Measurements from ENCODE around the gene SLC15A3.

Gene SLC15A3

DNA sequence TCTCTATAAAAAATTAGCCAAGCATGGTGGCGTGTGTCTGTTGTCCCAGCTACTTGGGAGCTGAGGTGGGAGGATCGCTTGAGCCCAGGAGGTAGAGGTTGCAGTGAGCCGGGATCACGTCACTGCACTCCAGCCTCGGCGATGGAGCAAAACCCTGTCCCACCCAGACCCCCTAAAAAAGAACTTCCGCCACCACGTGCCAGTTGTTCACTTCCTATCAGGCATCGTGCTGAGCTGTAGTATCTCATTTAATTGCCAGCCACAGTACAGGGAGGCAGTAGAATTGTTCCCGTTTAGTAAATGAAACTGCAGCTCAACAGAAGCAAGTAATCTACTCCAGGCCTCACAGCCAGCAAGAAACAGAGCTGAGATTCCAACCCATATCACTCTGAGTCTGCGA, 30.7 kb downstream of the SLC15A3 start:
- no peak overlapping the region for H3K4me3 ChIP-seq (ENCODE audit: low read length)
- no peak overlapping the region for H3K27ac ChIP-seq (ENCODE audit: low read depth, low read length)
- H3K27me3 ChIP-seq (ENCODE audit: control insufficient read depth, low read length) = peaks cover 7% of the 10 kb centered on the region
- H3K9me3 ChIP-seq (ENCODE audit: control insufficient read depth, insufficient read depth, low read length) = no peaks in the 10 kb centered on the region
- peaks cover 3% of the 10 kb centered on the region; the same call in 1 of the 2 replicates for H3F3A ChIP-seq (ENCODE audit: control insufficient read depth, insufficient read depth)
- peaks cover 66% of the 10 kb centered on the region for H3K36me3 ChIP-seq (ENCODE audit: control insufficient read depth, low read length)
- H3K79me2 ChIP-seq (ENCODE audit: control insufficient read depth, low read length) = peaks cover 37% of the 10 kb centered on the region
- H3K4me1 ChIP-seq (ENCODE audit: control insufficient read depth, low read length) = peaks cover 57% of the 10 kb centered on the region
- H3K9me2 ChIP-seq (replicated peaks; ENCODE audit: control insufficient read depth, low read length) = no peaks in the 10 kb centered on the region
- TF ChIP-seq, protein P1, sequence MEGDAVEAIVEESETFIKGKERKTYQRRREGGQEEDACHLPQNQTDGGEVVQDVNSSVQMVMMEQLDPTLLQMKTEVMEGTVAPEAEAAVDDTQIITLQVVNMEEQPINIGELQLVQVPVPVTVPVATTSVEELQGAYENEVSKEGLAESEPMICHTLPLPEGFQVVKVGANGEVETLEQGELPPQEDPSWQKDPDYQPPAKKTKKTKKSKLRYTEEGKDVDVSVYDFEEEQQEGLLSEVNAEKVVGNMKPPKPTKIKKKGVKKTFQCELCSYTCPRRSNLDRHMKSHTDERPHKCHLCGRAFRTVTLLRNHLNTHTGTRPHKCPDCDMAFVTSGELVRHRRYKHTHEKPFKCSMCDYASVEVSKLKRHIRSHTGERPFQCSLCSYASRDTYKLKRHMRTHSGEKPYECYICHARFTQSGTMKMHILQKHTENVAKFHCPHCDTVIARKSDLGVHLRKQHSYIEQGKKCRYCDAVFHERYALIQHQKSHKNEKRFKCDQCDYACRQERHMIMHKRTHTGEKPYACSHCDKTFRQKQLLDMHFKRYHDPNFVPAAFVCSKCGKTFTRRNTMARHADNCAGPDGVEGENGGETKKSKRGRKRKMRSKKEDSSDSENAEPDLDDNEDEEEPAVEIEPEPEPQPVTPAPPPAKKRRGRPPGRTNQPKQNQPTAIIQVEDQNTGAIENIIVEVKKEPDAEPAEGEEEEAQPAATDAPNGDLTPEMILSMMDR (IDR thresholded peaks at IDR 0.05; ENCODE audit: low read depth, low read length, poor library complexity, severe bottlenecking) = no peak
- H4K20me1 ChIP-seq (ENCODE audit: control insufficient read depth, insufficient read depth, low read depth, low read length) = no peaks in the 10 kb centered on the region; the same call in 1 of the 2 replicates
- H3K4me2 ChIP-seq (ENCODE audit: low read length) = no peak overlapping the region

DNA sequence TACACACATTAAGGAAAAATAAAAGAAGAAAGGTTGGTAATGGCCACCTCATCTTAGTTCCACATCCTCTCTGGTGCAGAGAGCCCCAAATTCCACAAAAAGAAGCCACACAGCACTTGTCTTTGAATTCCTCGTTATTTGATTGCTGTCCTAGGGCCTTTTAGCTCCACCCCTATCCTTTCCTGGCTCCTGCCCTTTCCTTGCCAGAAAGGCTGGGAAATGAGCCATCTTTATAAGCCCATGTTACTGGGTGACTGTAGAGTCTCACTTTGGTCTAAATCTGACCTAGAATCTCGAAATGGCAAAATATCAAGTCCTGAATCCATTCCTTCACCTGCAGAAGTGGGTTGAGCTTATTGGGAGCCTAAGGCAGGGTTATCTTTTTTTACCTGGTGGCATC, 32.0 kb downstream of the SLC15A3 start:
- Histone ChIP-seq H3K27ac (ENCODE audit: low read depth, low read length) (no peak overlapping the region), H3F3A (ENCODE audit: control insufficient read depth, insufficient read depth) (no peaks in the 10 kb centered on the region; the same call in 1 of the 2 replicates), H3K9me2 (replicated peaks; ENCODE audit: control insufficient read depth, low read length) (no peaks in the 10 kb centered on the region), H3K79me2 (ENCODE audit: control insufficient read depth, low read length) (peaks cover 50% of the 10 kb centered on the region), H3K4me2 (ENCODE audit: low read length) (no peak overlapping the region), H3K9me3 (ENCODE audit: control insufficient read depth, insufficient read depth, low read length) (no peaks in the 10 kb centered on the region), H3K36me3 (ENCODE audit: control insufficient read depth, low read length) (peaks cover 71% of the 10 kb centered on the region), H3K4me3 (ENCODE audit: low read length) (no peak overlapping the region), H4K20me1 (ENCODE audit: control insufficient read depth, insufficient read depth, low read depth, low read length) (no peaks in the 10 kb centered on the region; the same call in 1 of the 2 replicates), H3K27me3 (ENCODE audit: control insufficient read depth, low read length) (peaks cover 3% of the 10 kb centered on the region), H3K4me1 (ENCODE audit: control insufficient read depth, low read length) (peaks cover 52% of the 10 kb centered on the region)
- TF ChIP-seq, protein P1 (IDR thresholded peaks at IDR 0.05; ENCODE audit: low read depth, low read length, poor library complexity, severe bottlenecking) = no peak
- TF ChIP-seq EZH2phosphoT487 (IDR thresholded peaks at IDR 0.05; ENCODE audit: borderline replicate concordance, low read length) = no peak

GRCh38 chr11:60919320-60919719, 32.7 kb downstream of the SLC15A3 start:
- H3K79me2 ChIP-seq (ENCODE audit: control insufficient read depth, low read length) = peaks cover 56% of the 10 kb centered on the region
- H3K9me2 ChIP-seq (replicated peaks; ENCODE audit: control insufficient read depth, low read length) = no peaks in the 10 kb centered on the region
- no peaks in the 10 kb centered on the region; the same call in 1 of the 2 replicates for H3F3A ChIP-seq (ENCODE audit: control insufficient read depth, insufficient read depth)
- peaks cover 71% of the 10 kb centered on the region for H3K36me3 ChIP-seq (ENCODE audit: control insufficient read depth, low read length)
- H3K27ac ChIP-seq (ENCODE audit: low read depth, low read length) = 0 out of 2 replicates have a peak overlapping the region, but pooled peaks have one; percentile 5
- no peaks in the 10 kb centered on the region for H3K9me3 ChIP-seq (ENCODE audit: control insufficient read depth, insufficient read depth, low read length)
- no peaks in the 10 kb centered on the region; the same call in 1 of the 2 replicates for H3K27me3 ChIP-seq (ENCODE audit: control insufficient read depth, low read length)
- H4K20me1 ChIP-seq (ENCODE audit: control insufficient read depth, insufficient read depth, low read depth, low read length) = no peaks in the 10 kb centered on the region; the same call in 1 of the 2 replicates
- H3K4me1 ChIP-seq (ENCODE audit: control insufficient read depth, low read length) = peaks cover 48% of the 10 kb centered on the region
- H3K4me2 ChIP-seq (ENCODE audit: low read length) = peak overlapping the region; percentile 40
- TF ChIP-seq, protein P1 (IDR thresholded peaks at IDR 0.05; ENCODE audit: low read depth, low read length, poor library complexity, severe bottlenecking) = no peak
- no peak for TF ChIP-seq EZH2phosphoT487 (IDR thresholded peaks at IDR 0.05; ENCODE audit: borderline replicate concordance, low read length)
- H3K4me3 ChIP-seq (ENCODE audit: low read length) = no peak overlapping the region

All from DOHH2 (cell line).